SK-N-MC (cell line): Measurements from ENCODE around the gene MTA2.

ENCODE experiments used
- EZH2 ChIP-seq: fragments of 200-600 bp; sonication (generic); IDR thresholded peaks from one replicate; pipeline ENCODE4 v1.6.1; 2017; ENCODE audit warnings: antibody characterized with exemption
- FOXP2 ChIP-seq: optimal IDR thresholded peaks from 2 replicates; pipeline ENCODE3; 2011; ENCODE audit warnings: mild to moderate bottlenecking, moderate library complexity; ENCODE audit not compliant: insufficient read depth; ENCODE audit errors: extremely low read length, control extremely low read depth
- POLR2AphosphoS5 ChIP-seq: IDR thresholded peaks from 2 replicates; pipeline ENCODE4 v1.6.1; 2012; ENCODE audit warnings: mild to moderate bottlenecking, low read depth, low read length, borderline replicate concordance

GRCh38 chr11:62574363-62575071 is 27.1 kb downstream of the MTA2 start:
- no peak for TF ChIP-seq POLR2AphosphoS5
- TF ChIP-seq EZH2, result no peak
- no peak for TF ChIP-seq FOXP2
